ENCODE measurements around the gene COA6.

COA6 gene

DNA sequence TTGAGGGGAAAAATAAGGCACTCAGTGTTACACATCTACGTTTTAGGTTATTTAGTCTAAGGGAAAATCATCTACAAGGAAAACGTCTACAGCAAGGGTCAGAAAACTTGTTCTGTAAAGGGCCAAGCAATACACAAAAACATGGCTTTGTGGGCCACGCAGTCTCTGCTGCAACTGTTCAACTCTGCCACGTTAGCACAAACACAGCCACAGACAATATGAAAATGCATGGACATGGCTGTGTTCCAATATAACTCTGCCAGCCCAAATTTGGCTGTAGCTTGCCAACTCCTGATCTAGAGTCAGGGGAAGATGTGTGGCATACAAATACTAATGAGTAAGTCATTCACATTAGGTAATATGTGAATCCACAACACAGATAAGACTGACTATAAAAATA lies 40.7 kb downstream of the COA6 start:
- no peak for DNase-seq

- DNase-seq: no peak
Measured at GRCh38 chr1:234427950-234428646, 54.8 kb downstream of the COA6 start.

- DNase-seq: no peak
Measured at GRCh38 chr1:234429434-234429806, 56.2 kb downstream of the COA6 start.

DNA sequence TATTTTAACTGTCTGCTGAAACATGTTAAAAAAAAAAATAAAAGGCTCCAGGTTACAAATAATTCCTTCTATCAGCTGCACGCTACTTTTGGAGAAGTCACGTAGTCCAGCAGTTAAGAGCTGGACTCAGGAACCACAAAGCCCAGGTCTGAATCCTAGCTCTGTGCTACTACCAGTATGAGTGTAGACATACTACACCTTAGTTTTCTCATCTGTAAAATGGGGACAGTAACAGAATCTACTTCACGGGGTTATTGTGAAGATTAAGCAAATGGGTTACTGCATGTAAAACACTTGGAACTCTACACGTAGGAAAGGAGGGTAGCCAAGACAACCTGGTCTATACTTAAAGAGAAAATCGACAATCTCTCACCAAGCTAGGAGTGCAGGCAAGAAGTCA lies 57.4 kb downstream of the COA6 start:
- DNase-seq: no peak

GRCh38 chr1:234431255-234431654 lies 58.0 kb downstream of the COA6 start:
- no peak for DNase-seq

DNA sequence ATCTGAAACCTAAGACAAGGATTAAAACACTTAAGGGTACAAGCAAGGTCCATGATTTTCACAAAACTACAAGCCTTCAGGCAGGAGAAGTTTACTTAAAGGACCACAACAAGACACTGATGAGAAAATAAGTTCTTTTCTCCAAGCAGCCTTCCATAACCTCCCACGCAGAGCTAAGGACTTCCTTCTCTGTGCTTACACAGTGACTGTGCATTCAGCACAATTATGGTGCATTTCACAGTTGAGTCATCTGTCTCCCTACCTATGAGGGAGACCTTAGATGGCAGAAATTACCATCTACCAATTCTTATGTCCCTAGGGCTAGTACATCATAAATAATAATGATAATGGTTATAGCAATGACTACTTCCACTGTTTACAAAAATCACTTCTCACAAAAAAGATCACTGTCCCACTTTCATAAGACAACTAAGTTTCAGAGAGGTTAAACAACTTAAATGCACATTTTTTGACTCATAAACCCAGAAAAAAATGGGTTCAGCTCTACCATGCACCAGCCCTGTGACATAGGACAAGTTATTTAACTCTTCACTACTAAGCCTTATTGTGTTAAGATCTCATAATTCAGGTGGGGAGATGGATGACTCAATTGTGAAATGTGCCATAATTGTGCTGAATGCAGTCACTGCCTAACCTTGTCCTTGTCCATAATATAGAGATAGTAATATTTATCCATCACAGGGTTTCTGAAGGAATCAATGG lies 60.5 kb downstream of the COA6 start:
- no peak for DNase-seq
